ENCODE results near the gene MT1B. TPM values are rescaled to one million over a fixed set of nuclear protein-coding genes. Genes with fewer than 3 reads are reported as not detected.

The MT1B gene
- not detected for total RNA-seq

DNA sequence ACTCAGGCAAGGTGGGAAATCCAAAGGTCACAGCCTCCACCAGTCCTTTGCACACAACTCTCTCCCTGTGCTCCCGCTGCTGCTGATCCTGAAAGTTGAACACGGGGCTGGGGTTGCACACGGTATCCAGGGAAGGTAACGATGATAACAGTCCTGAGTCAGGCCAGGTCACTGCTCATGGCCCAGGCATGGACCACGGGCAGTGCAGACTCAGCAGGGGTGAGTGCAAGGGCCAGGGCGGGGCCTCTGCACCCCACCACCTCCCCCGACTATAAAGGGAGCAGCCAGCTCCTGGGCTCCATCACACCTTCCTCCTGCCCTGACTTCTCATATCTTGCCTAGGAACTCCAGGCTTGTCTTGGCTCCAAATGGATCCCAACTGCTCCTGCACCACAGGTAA is at the start of gene MT1B:
Gene MT1B, plus strand, starts transcription at position 301 of the 400 bp plus-strand sequence. Its CDS starts 68 bp downstream, at position 369.
- Mint-ChIP-seq H3K4me1 (ENCODE audit: low read depth) (no peaks in the 10 kb centered on the region), H3K27me3 (ENCODE audit: low read depth) (peaks cover 20% of the 10 kb centered on the region), H3K36me3 (ENCODE audit: low read depth) (no peaks in the 10 kb centered on the region), H3K4me3 (no peak within 1 kb of the TSS), H3K9me3 (no peaks in the 10 kb centered on the region), H3K27ac (no peak within 1 kb of the TSS)
- CTCF ChIA-PET: no interaction called here
- DNase-seq: no peak
- intact Hi-C loops (cut with micrococcal nuclease): no loop called here

DNA sequence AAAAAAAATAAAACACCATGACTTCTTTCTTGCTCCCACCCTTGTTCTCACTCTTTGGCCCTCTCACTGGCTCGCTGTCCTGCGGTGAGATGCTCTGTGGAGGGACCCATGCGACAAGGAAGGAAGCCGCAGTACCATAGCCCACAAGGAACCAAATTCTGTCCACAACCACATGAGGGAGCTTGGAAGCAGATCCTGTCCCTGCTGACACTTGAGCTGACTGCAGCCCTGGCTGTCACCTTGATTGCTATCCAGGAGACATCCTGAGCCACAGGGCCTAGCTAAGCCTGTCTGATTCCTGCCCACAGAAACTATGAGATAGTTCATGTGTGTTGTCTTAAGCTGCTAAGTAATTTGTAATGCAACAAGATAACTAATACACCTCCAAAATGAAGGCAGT is 48.1 kb upstream of the MT1B start:
- H3K9me3 Mint-ChIP-seq: no peaks in the 10 kb centered on the region
- CTCF ChIA-PET: interaction anchor here (1.0 to 6.7 kb wide), 10 partner anchors 9 to 225 kb away, joined by 3 to 57 read pairs (median 5); no protein-coding TSS in a partner anchor
- no peaks in the 10 kb centered on the region for H3K36me3 Mint-ChIP-seq (ENCODE audit: low read depth)
- intact Hi-C loops (cut with micrococcal nuclease): loop anchor here (1.0 kb wide), 2 partner anchors 40 to 99 kb away; no protein-coding TSS in a partner anchor
- DNase-seq: peak; percentile 59
- H3K4me1 Mint-ChIP-seq (ENCODE audit: low read depth): peaks cover 23% of the 10 kb centered on the region
- no peak overlapping the region for H3K27ac Mint-ChIP-seq
- peaks cover 5% of the 10 kb centered on the region for H3K27me3 Mint-ChIP-seq (ENCODE audit: low read depth)
- H3K4me3 Mint-ChIP-seq: no peak overlapping the region

- H3K27me3 Mint-ChIP-seq (ENCODE audit: low read depth): peaks cover 5% of the 10 kb centered on the region
- CTCF ChIA-PET: interaction anchor here (1.7 to 6.7 kb wide), 3 partner anchors 28 to 97 kb away, joined by 6 to 57 read pairs (median 7); no protein-coding TSS in a partner anchor
- peaks cover 36% of the 10 kb centered on the region for H3K4me1 Mint-ChIP-seq (ENCODE audit: low read depth)
- H3K27ac Mint-ChIP-seq: no peak overlapping the region
- H3K36me3 Mint-ChIP-seq (ENCODE audit: low read depth): no peaks in the 10 kb centered on the region
- no peak overlapping the region for H3K4me3 Mint-ChIP-seq
- no peaks in the 10 kb centered on the region for H3K9me3 Mint-ChIP-seq
- no peak for DNase-seq
- intact Hi-C loops (cut with micrococcal nuclease): no loop called here
These were observed 46.7 kb upstream of the MT1B start for GRCh38 chr16:56604966-56605365.

DNA sequence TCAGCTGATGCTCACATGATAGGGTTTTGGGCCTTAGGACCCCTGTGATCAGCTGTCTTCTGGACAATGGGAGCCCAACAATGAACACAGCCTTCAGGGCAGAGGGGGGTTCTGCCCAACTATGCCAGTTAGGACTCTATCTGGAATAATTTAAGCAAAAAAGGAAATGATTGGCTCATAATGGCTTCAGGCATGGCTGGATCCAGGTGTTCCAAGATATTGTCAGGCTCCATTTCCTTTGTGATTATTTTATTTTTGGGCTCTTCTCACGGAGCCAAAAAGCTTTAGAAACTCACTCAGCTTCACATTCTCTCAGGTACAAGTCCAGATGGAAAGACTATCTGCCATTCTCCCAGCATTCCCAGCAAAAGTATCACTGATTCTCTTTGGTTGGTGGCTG is 46.2 kb upstream of the MT1B start:
- H3K9me3 Mint-ChIP-seq: no peaks in the 10 kb centered on the region
- peaks cover 41% of the 10 kb centered on the region for H3K4me1 Mint-ChIP-seq (ENCODE audit: low read depth)
- DNase-seq: no peak
- H3K27ac Mint-ChIP-seq: no peak overlapping the region
- peaks cover 4% of the 10 kb centered on the region for H3K27me3 Mint-ChIP-seq (ENCODE audit: low read depth)
- CTCF ChIA-PET: interaction anchor here (0.5 to 6.7 kb wide), 4 partner anchors 28 to 97 kb away, joined by 3 to 57 read pairs (median 6); no protein-coding TSS in a partner anchor
- no peaks in the 10 kb centered on the region for H3K36me3 Mint-ChIP-seq (ENCODE audit: low read depth)
- H3K4me3 Mint-ChIP-seq: no peak overlapping the region
- intact Hi-C loops (cut with micrococcal nuclease): no loop called here

GRCh38 chr16:56606071-56606475 is 45.6 kb upstream of the MT1B start:
- CTCF ChIA-PET: interaction anchor here (0.9 to 6.7 kb wide), 5 partner anchors 21 to 96 kb away, joined by 3 to 57 read pairs (median 6); no protein-coding TSS in a partner anchor
- Mint-ChIP-seq H3K36me3 (ENCODE audit: low read depth) (no peaks in the 10 kb centered on the region), H3K9me3 (no peaks in the 10 kb centered on the region), H3K4me1 (ENCODE audit: low read depth) (peaks cover 47% of the 10 kb centered on the region), H3K4me3 (no peak overlapping the region), H3K27me3 (ENCODE audit: low read depth) (peaks cover under 1% of the 10 kb centered on the region), H3K27ac (no peak overlapping the region)
- intact Hi-C loops (cut with micrococcal nuclease): no loop called here
- DNase-seq: peak; percentile 23

DNA sequence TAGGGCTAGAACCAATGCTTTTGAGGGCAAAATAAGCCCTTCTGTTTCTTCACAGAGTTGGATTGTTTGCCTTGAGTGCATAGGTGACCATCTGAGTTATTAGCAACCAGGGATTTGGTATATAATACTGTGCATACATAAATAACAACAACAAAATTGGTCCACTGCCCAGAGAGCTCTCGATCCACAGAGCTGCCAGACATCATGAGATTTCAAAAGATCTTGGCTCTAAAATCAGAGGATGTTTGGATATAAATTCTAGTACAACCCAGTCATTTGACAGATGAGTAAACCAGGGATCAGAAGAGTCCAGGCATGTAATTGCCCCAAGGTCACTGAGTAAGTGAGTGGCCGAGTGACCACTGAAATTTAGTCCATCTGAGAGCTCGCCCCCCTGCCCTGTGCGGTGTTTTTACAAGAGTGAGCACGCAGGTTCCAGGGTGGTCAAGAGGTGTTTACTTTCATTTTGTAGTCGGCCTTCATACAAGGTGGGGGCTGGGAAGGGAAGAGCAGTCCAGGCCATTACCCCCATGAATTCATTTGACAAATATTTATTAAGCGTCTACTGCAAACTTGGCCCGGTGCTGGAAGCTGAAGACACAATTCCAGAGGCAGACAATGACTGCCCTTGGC is 45.1 kb upstream of the MT1B start:
- H3K4me3 Mint-ChIP-seq: no peak overlapping the region
- CTCF ChIA-PET: interaction anchor here (0.9 to 6.7 kb wide), 5 partner anchors 21 to 96 kb away, joined by 3 to 57 read pairs (median 6); no protein-coding TSS in a partner anchor
- no peaks in the 10 kb centered on the region for H3K27me3 Mint-ChIP-seq (ENCODE audit: low read depth)
- H3K4me1 Mint-ChIP-seq (ENCODE audit: low read depth): peaks cover 53% of the 10 kb centered on the region
- H3K9me3 Mint-ChIP-seq: no peaks in the 10 kb centered on the region
- no peaks in the 10 kb centered on the region for H3K36me3 Mint-ChIP-seq (ENCODE audit: low read depth)
- intact Hi-C loops (cut with micrococcal nuclease): no loop called here
- no peak overlapping the region for H3K27ac Mint-ChIP-seq
- no peak for DNase-seq

DNA sequence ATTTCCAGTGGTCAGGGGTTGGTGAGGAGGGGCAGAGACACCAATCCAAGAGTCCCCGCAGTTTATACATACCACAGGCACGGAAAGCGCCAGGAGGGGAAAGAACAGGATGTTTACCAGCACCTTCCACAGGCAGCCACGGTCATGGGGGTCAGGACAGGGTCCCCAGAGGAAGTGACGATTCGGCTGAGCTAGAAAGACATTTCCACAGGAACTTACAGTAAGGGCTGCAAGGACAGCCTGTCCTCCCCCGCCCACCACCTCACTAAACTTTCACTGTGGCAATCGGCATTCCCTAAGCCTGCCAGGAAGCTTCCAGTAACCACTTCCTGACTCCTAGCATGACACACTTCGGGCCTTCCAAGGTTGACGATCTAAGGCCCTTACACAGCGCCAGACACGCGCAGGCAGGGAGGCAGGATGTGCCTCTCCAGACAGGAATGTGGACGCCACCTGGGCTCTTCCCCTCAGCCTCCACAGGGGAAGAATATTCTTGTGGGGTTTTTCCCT is 44.5 kb upstream of the MT1B start:
- H3K36me3 Mint-ChIP-seq (ENCODE audit: low read depth): no peaks in the 10 kb centered on the region
- no peaks in the 10 kb centered on the region for H3K9me3 Mint-ChIP-seq
- CTCF ChIA-PET: interaction anchor here (1.1 to 6.7 kb wide), 2 partner anchors 22 to 95 kb away, joined by 3 to 57 read pairs; no protein-coding TSS in a partner anchor
- peak overlapping the region; percentile 16 for H3K4me3 Mint-ChIP-seq
- H3K27me3 Mint-ChIP-seq (ENCODE audit: low read depth): no peaks in the 10 kb centered on the region
- H3K4me1 Mint-ChIP-seq (ENCODE audit: low read depth): peaks cover 55% of the 10 kb centered on the region
- DNase-seq: peak; percentile 43
- intact Hi-C loops (cut with micrococcal nuclease): no loop called here
- peak overlapping the region; percentile 77 for H3K27ac Mint-ChIP-seq

DNA sequence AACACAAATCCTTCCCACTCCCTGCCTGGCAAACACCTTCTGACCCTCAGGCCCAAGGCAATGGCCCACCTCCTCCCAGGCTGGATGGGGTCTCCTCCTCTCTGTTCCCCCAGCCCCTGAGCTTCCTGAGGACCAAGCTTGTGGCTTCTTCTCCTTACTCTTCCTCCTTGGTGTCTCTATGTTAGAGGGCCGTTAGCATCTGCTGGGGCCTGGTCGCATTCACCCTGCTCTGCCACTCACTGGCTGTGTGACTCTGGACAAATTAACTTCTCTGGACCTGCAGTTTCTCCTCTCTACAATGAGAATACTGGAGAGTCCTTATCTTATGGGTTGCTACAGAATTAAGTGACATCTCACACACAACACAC is 44.0 kb upstream of the MT1B start:
- H3K9me3 Mint-ChIP-seq: no peaks in the 10 kb centered on the region
- DNase-seq: no peak
- H3K36me3 Mint-ChIP-seq (ENCODE audit: low read depth): no peaks in the 10 kb centered on the region
- H3K4me1 Mint-ChIP-seq (ENCODE audit: low read depth): peaks cover 59% of the 10 kb centered on the region
- peak overlapping the region; percentile 77 for H3K27ac Mint-ChIP-seq
- peak overlapping the region; percentile 50 for H3K4me3 Mint-ChIP-seq
- CTCF ChIA-PET: no interaction called here
- intact Hi-C loops (cut with micrococcal nuclease): loop anchor here (1.0 to 2.0 kb wide), 11 partner anchors 18 to 435 kb away; partner anchors contain the start of genes MT1E, MT1F, MT1X and NUDT21
- no peaks in the 10 kb centered on the region for H3K27me3 Mint-ChIP-seq (ENCODE audit: low read depth)

DNA sequence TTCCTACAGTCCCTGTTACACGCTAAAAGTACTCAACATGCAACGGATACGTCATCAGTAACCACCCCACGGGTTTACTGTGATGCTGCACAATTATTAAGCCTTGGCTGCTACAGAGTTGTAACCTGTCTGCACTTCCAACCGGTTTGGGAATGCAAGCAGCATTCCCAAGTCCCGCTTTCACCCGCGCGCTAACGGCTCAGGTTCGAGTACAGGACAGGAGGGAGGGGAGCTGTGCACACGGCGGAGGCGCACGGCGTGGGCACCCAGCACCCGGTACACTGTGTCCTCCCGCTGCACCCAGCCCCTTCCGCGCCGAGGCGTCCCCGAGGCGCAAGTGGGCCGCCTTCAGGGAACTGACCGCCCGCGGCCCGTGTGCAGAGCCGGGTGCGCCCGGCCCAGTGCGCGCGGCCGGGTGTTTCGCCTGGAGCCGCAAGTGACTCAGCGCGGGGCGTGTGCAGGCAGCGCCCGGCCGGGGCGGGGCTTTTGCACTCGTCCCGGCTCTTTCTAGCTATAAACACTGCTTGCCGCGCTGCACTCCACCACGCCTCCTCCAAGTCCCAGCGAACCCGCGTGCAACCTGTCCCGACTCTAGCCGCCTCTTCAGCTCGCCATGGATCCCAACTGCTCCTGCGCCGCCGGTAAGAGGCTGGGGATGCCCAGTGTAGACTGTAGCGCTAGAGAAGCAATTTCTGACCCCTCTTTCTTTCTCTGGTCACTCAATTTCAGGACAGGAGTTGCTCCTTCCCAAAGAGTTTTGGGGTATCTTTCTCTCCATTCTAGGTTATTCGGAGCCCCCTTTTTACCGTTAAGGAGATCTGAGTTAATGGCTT is 43.4 kb upstream of the MT1B start, which contains the start of gene MT2A:
Gene MT2A, plus strand, starts transcription at position 542 of the 833 bp plus-strand sequence. Its CDS starts 72 bp downstream, at position 614.
- CTCF ChIA-PET: interaction anchor here (0.9 to 2.1 kb wide), 3 partner anchors 31 to 94 kb away, joined by 3 to 7 read pairs (median 3); no protein-coding TSS in a partner anchor
- peak; percentile 94 for DNase-seq
- Mint-ChIP-seq H3K4me3 (peak within 1 kb of the TSS; percentile 88), H3K36me3 (ENCODE audit: low read depth) (no peaks in the 10 kb centered on the region), H3K27ac (peak within 1 kb of the TSS; percentile 88), H3K9me3 (no peaks in the 10 kb centered on the region), H3K4me1 (ENCODE audit: low read depth) (peaks cover 62% of the 10 kb centered on the region), H3K27me3 (ENCODE audit: low read depth) (no peaks in the 10 kb centered on the region)
- intact Hi-C loops (cut with micrococcal nuclease): loop anchor here (1.0 to 2.0 kb wide), 11 partner anchors 17 to 435 kb away; partner anchors contain the start of genes MT1E, MT1F, MT1X and NUDT21

DNA sequence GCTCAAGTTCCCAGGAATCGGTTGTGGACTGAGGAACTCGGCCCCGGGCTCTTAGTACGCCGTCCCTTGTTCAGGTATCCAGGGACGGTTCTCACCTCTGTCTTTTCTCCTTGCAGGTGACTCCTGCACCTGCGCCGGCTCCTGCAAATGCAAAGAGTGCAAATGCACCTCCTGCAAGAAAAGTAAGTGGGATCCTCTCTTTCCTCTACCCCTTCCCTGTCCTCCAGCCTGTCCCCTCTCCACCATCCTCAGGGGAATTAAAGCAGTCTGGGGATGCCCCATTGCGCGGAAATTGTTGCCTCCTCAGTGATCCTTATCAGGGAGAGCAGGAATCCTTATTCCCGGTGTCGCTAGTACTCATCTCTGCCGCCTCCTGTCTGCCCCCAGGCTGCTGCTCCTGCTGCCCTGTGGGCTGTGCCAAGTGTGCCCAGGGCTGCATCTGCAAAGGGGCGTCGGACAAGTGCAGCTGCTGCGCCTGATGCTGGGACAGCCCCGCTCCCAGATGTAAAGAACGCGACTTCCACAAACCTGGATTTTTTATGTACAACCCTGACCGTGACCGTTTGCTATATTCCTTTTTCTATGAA is 42.7 kb upstream of the MT1B start:
- Mint-ChIP-seq H3K27me3 (ENCODE audit: low read depth) (no peaks in the 10 kb centered on the region), H3K36me3 (ENCODE audit: low read depth) (no peaks in the 10 kb centered on the region), H3K4me1 (ENCODE audit: low read depth) (peaks cover 67% of the 10 kb centered on the region), H3K4me3 (peak overlapping the region; percentile 88), H3K9me3 (no peaks in the 10 kb centered on the region), H3K27ac (peak overlapping the region; percentile 88)
- intact Hi-C loops (cut with micrococcal nuclease): loop anchor here (1.0 to 2.0 kb wide), 12 partner anchors 16 to 577 kb away; partner anchors contain the start of genes MT1E, MT1F, MT1X and NUDT21
- peak; percentile 22 for DNase-seq
- CTCF ChIA-PET: interaction anchor here (0.7 to 2.1 kb wide), 5 partner anchors 32 to 344 kb away, joined by 3 to 7 read pairs (median 3); no protein-coding TSS in a partner anchor

DNA sequence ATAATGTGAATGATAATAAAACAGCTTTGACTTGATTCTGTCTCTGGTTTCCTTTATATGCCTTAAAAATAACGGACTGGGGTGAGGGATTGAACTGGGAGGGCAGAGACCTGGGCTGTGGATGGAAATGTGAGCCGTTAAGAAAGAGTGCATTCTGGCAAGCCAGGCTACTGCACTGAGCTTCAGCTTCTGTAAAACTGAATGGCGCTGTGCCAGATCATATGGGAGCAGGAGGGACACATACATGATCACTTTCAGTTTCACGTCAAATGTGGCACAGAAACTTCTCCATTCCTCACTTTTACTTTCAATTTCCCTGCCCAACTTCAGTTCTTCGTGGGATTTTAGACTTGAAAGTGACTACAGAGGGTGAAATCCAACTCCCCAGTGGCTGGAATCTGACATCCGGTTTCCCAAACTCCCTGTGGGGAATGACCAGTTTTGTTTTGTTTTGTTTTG is 42.2 kb upstream of the MT1B start:
- Mint-ChIP-seq H3K4me1 (ENCODE audit: low read depth) (peaks cover 72% of the 10 kb centered on the region), H3K36me3 (ENCODE audit: low read depth) (no peaks in the 10 kb centered on the region), H3K9me3 (no peaks in the 10 kb centered on the region), H3K27ac (peak overlapping the region; percentile 88), H3K27me3 (ENCODE audit: low read depth) (no peaks in the 10 kb centered on the region), H3K4me3 (peak overlapping the region; percentile 88)
- DNase-seq: peak; percentile 91
- intact Hi-C loops (cut with micrococcal nuclease): loop anchor here (1.0 to 2.0 kb wide), 6 partner anchors 159 to 577 kb away; partner anchors contain the start of genes NUDT21, OGFOD1, PSME3IP1 and RSPRY1
- CTCF ChIA-PET: interaction anchor here (0.7 to 2.1 kb wide), 5 partner anchors 9 to 345 kb away, joined by 3 to 7 read pairs (median 3); no protein-coding TSS in a partner anchor

Data from activated naive CD4-positive, alpha-beta T cell treated with anti-CD3 and anti-CD28 coated beads for 36 hours (primary cell).